H1 (cell line): ENCODE data around the gene RAI2. TPM values are rescaled to one million over a fixed set of nuclear protein-coding genes. Genes with fewer than 3 reads are reported as not detected.
A peak's percentile ranks its signal among the peaks of the same experiment; 100 is the strongest.

Source experiments
- CTCF ChIA-PET: fragments of 300-600 bp; sonication (Branson Sonifier 250); formaldehyde crosslinking; loops from one replicate; lab custom pipeline; 2021; ENCODE audit not compliant: partially characterized antibody; lab: Charles Lee
- POLR2A ChIA-PET: fragments of 300-600 bp; sonication (Branson Sonifier 250); formaldehyde crosslinking; loops from one replicate; lab custom pipeline; 2021; ENCODE audit warnings: inconsistent platforms; ENCODE audit not compliant: partially characterized antibody; lab: Charles Lee
- DNase-seq, 2 experiments: peaks; one replicate each; pipeline versions ENCODE4 v3.0.0 to v3.0.0-alpha.2; 2010 to 2022; ENCODE audit warnings: low spot score in 2 of 2, low read depth in 1 of 2, mixed read lengths in 1 of 2
- FAIRE-seq: peaks from 2 replicates; lab custom pipeline; 2011; peaks lifted over from hg19 to GRCh38; lab: Jason Lieb, UNC
- H2AFZ ChIP-seq: 2 replicates; pipeline ENCODE4 v1.8.1; 2012; ENCODE audit warnings: low read length, inconsistent platforms
- H2AK5ac ChIP-seq: 2 replicates; pipeline ENCODE4 v1.6.1; 2013; ENCODE audit warnings: low read depth, low read length
- H2BK120ac ChIP-seq: replicated peaks from 2 replicates; pipeline ENCODE3; 2013; ENCODE audit warnings: low read depth, low read length, inconsistent platforms
- H2BK12ac ChIP-seq: 2 replicates; pipeline ENCODE4 v1.6.1; 2013; ENCODE audit warnings: low read depth, low read length
- H2BK15ac ChIP-seq: 2 replicates; pipeline ENCODE4 v1.6.1; 2013; ENCODE audit warnings: low read length
- H2BK20ac ChIP-seq: 2 replicates; pipeline ENCODE4 v1.6.1; 2013; ENCODE audit warnings: low read length
- H2BK5ac ChIP-seq: 2 replicates; pipeline ENCODE4 v1.6.1; 2013; ENCODE audit warnings: low read depth, low read length
- H3K14ac ChIP-seq: 2 replicates; pipeline ENCODE4 v1.6.1; 2013; ENCODE audit warnings: inconsistent platforms; ENCODE audit not compliant: insufficient read length
- H3K18ac ChIP-seq: 2 replicates; pipeline ENCODE4 v1.6.1; 2013; ENCODE audit warnings: low read length; ENCODE audit errors: extremely low read depth
- H3K23ac ChIP-seq: 2 replicates; pipeline ENCODE4 v1.6.1; 2013; ENCODE audit warnings: inconsistent platforms; ENCODE audit not compliant: insufficient read length
- H3K23me2 ChIP-seq: 2 replicates; pipeline ENCODE4 v1.6.1; 2013; ENCODE audit warnings: low read depth, low read length
- H3K27ac ChIP-seq: 2 replicates; pipeline ENCODE4 v1.6.1; 2011; ENCODE audit warnings: low read depth, low read length, inconsistent platforms
- H3K27me3 ChIP-seq, 4 experiments: replicated peaks in 1 of 4; 1 replicate in 1 of 4; 2 replicates in 3 of 4; pipeline versions ENCODE4 v1.6.1 to v1.8.1; 2011 to 2013; ENCODE audit warnings: low read length in 3 of 4, mild to moderate bottlenecking in 3 of 4, inconsistent platforms in 2 of 4, mixed read lengths in 2 of 4, moderate library complexity in 1 of 4; ENCODE audit not compliant: control insufficient read depth in 3 of 4, insufficient read depth in 3 of 4; ENCODE audit errors: extremely low read depth in 1 of 4
- H3K36me3 ChIP-seq, 4 experiments: 2 replicates each; pipeline versions ENCODE4 v1.6.1 to v1.8.1; 2011 to 2013; ENCODE audit warnings: mild to moderate bottlenecking in 4 of 4, low read length in 3 of 4, moderate library complexity in 2 of 4, control low read depth in 1 of 4, inconsistent platforms in 1 of 4; ENCODE audit not compliant: insufficient read depth in 4 of 4, control insufficient read depth in 2 of 4
- H3K4ac ChIP-seq: replicated peaks from 2 replicates; pipeline ENCODE3; 2013; ENCODE audit warnings: low read length, low read depth, mixed read lengths, inconsistent platforms; ENCODE audit not compliant: insufficient read length
- H3K4me1 ChIP-seq, 4 experiments: replicated peaks in 1 of 4; 1 replicate in 1 of 4; 2 replicates in 3 of 4; pipeline versions ENCODE4 v1.6.1 to v1.8.1; 2011 to 2013; ENCODE audit warnings: low read length in 3 of 4, inconsistent platforms in 2 of 4, mixed read lengths in 1 of 4; ENCODE audit not compliant: insufficient read depth in 4 of 4, control insufficient read depth in 3 of 4
- H3K4me2 ChIP-seq, 2 experiments: 2 replicates each; pipeline versions ENCODE4 v1.6.1 to v1.8.1; 2011 to 2013; ENCODE audit warnings: low read depth in 2 of 2, low read length in 2 of 2, control low read depth in 1 of 2, inconsistent platforms in 1 of 2, mild to moderate bottlenecking in 1 of 2; ENCODE audit not compliant: insufficient read depth in 1 of 2
- H3K4me3 ChIP-seq, 4 experiments: fragments of 200-600, 300-600 bp in 1 of 4; sonication (generic), shearing (Covaris generic), sonication (Bioruptor Twin) in 1 of 4; 2 replicates each; pipeline versions ENCODE4 v1.5.1 to v1.8.1; 2011 to 2016; ENCODE audit warnings: low read length in 4 of 4, low read depth in 3 of 4, control low read depth in 2 of 4, inconsistent platforms in 2 of 4, mild to moderate bottlenecking in 2 of 4, mixed read lengths in 1 of 4, moderate library complexity in 1 of 4; ENCODE audit not compliant: insufficient read depth in 2 of 4; ENCODE audit errors: extremely low read depth in 1 of 4
- H3K56ac ChIP-seq: replicated peaks from 2 replicates; pipeline ENCODE3; 2013; ENCODE audit warnings: low read depth, mild to moderate bottlenecking, mixed read lengths, low read length, inconsistent platforms; ENCODE audit not compliant: insufficient read length
- H3K79me1 ChIP-seq: 2 replicates; pipeline ENCODE4 v1.6.1; 2013; ENCODE audit warnings: low read depth, low read length, control low read depth
- H3K79me2 ChIP-seq, 2 experiments: 2 replicates each; pipeline versions ENCODE4 v1.6.1 to v1.8.1; 2012 to 2013; ENCODE audit warnings: low read length in 2 of 2, mild to moderate bottlenecking in 2 of 2, inconsistent platforms in 1 of 2; ENCODE audit not compliant: insufficient read depth in 2 of 2, control insufficient read depth in 1 of 2
- H3K9ac ChIP-seq, 4 experiments: replicated peaks in 1 of 4; 1 replicate in 1 of 4; 2 replicates in 3 of 4; pipeline versions ENCODE4 v1.6.1 to v1.8.1; 2011 to 2013; ENCODE audit warnings: low read depth in 3 of 4, low read length in 3 of 4, control low read depth in 2 of 4, mild to moderate bottlenecking in 2 of 4, moderate library complexity in 2 of 4, inconsistent platforms in 1 of 4; ENCODE audit errors: extremely low read depth in 1 of 4
- H3K9me3 ChIP-seq, 2 experiments: 2 replicates each; pipeline versions ENCODE4 v1.6.1 to v1.8.1; 2012 to 2013; ENCODE audit warnings: mild to moderate bottlenecking in 2 of 2, moderate library complexity in 2 of 2, control low read depth in 1 of 2, inconsistent platforms in 1 of 2, low read depth in 1 of 2, low read length in 1 of 2, mixed read lengths in 1 of 2; ENCODE audit not compliant: insufficient read depth in 2 of 2
- H4K20me1 ChIP-seq, 2 experiments: replicated peaks in 1 of 2; 2 replicates each; pipeline versions ENCODE3 to v1.8.1; 2011 to 2013; ENCODE audit warnings: inconsistent platforms in 2 of 2, low read length in 2 of 2, mild to moderate bottlenecking in 1 of 2; ENCODE audit not compliant: insufficient read depth in 2 of 2, control insufficient read depth in 1 of 2
- H4K5ac ChIP-seq: 2 replicates; pipeline ENCODE4 v1.6.1; 2013; ENCODE audit warnings: low read length, low read depth, mixed read lengths, inconsistent platforms; ENCODE audit not compliant: insufficient read length
- H4K8ac ChIP-seq: 2 replicates; pipeline ENCODE4 v1.8.0; 2013; ENCODE audit warnings: mild to moderate bottlenecking, moderate library complexity, low read length, inconsistent platforms; ENCODE audit not compliant: insufficient read depth; ENCODE audit errors: extremely low read depth
- H4K91ac ChIP-seq: replicated peaks from 2 replicates; pipeline ENCODE3; 2013; ENCODE audit warnings: low read length, mixed read lengths, inconsistent platforms; ENCODE audit not compliant: insufficient read length
- BRCA1 ChIP-seq: IDR thresholded peaks from 2 replicates; pipeline ENCODE4 v1.6.1; 2012; ENCODE audit warnings: low read depth, low read length, improper control_type of control experiment
- RAD21 ChIP-seq, 2 experiments: IDR thresholded peaks in 1 of 2; conservative IDR thresholded peaks in 1 of 2; 2 replicates each; pipeline ENCODE4 v1.6.1; 2011; ENCODE audit warnings: low read depth in 2 of 2, low read length in 2 of 2, improper control_type of control experiment in 1 of 2, inconsistent platforms in 1 of 2, mild to moderate bottlenecking in 1 of 2, moderate library complexity in 1 of 2
- WGBS, 2 experiments: shearing (Covaris generic) in 1 of 2; methylation state at CpG; one replicate each; pipeline versions ENCODE4 v1.1.6 to v1.1.7; 2013 to 2015; ENCODE audit warnings: low lambda C conversion rate in 2 of 2, mixed read lengths in 2 of 2, inconsistent platforms in 1 of 2, low coverage in 1 of 2, missing lambda C conversion rate in 1 of 2; ENCODE audit not compliant: insufficient replicate concordance in 2 of 2, insufficient coverage in 1 of 2, insufficient read length in 1 of 2; ENCODE audit errors: extremely low coverage in 1 of 2, missing lambda C conversion rate in 1 of 2; 5-methylcytosine and 5-hydroxymethylcytosine counted together
- polyA plus RNA-seq, 7 experiments: library from polyadenylated mRNA; depleted of rRNA in 3 of 7; stranded (reverse) in 5 of 7; unstranded in 2 of 7; fragments of >200 nt in 5 of 7; fragments of 200-250 nt in 2 of 7; gene quantifications; 1 replicate in 5 of 7; 2 replicates in 1 of 7; 4 replicates in 1 of 7; pipeline versions ENCODE4 v1.2.1 to v1.2.3, GENCODE V29; 2011 to 2013; ENCODE audit warnings: missing spikeins in 2 of 7, mixed read lengths in 2 of 7
- total RNA-seq: library from RNA; stranded (reverse); fragmentation: NEBNext Ultra II Directional; extraction: Animal tissue kit (Norgen Biotek cat#: 25700); gene quantifications from 2 replicates; pipeline ENCODE4 v1.2.1, GENCODE V29; 2021

The RAI2 gene
- total and polyA plus RNA-seq, 2 of the 8 experiments (the other 6 are each of a cell fraction or from before 2014, with no cell fraction given): 0.60 to 2.0 TPM

GRCh38 chrX:17788956-17789562, 72.0 kb downstream of the RAI2 start:
- no peak for FAIRE-seq
- Histone ChIP-seq H3K4me1 (peaks cover 0 to 3% (median 0%) of the 10 kb centered on the region in 4 experiments; a peak in 1 of 7 replicates), H3K27me3 (no peaks in the 10 kb centered on the region), H3K23me2 (no peaks in the 10 kb centered on the region), H3K79me2 (no peaks in the 10 kb centered on the region), H3K56ac (no peak overlapping the region), H4K8ac (no peak overlapping the region), H2BK20ac (no peak overlapping the region), H3K4me3 (no peak overlapping the region), H4K91ac (no peak overlapping the region), H2BK120ac (no peak overlapping the region), H2BK5ac (no peak overlapping the region), H3K4ac (no peak overlapping the region), H3K18ac (no peak overlapping the region), H3K79me1 (no peaks in the 10 kb centered on the region), H4K20me1 (no peaks in the 10 kb centered on the region), H2BK12ac (no peak overlapping the region), H3K27ac (no peak overlapping the region), H2BK15ac (no peak overlapping the region), H2AK5ac (no peak overlapping the region), H3K14ac (no peak overlapping the region), H4K5ac (no peak overlapping the region), H3K9me3 (peaks cover 0 to 3% of the 10 kb centered on the region in 2 experiments; a peak in 1 of 4 replicates), H2AFZ (no peak overlapping the region), H3K9ac (no peak overlapping the region), H3K23ac (no peak overlapping the region), H3K4me2 (no peak overlapping the region), H3K36me3 (no peaks in the 10 kb centered on the region)
- TF ChIP-seq RAD21 (IDR thresholded peaks at IDR 0.05 in 1 of 2, conservative IDR thresholded peaks at IDR 0.05 in 1 of 2; ENCODE audit: low read depth in 2 of 2, low read length in 2 of 2): peak; percentile 23 to 30; a peak in 2 of 4 replicates
- TF ChIP-seq BRCA1: no peak
- 70% methylated on average over 5 of the region's 8 CpGs; no CpG with 5 or more reads in 1 of the 2 experiments for WGBS, 2 experiments
- ChIA-PET CTCF (interaction anchor here (0.9 to 2.4 kb wide), 12 partner anchors 10 to 456 kb away, joined by 3 to 11 read pairs (median 4); no protein-coding TSS in a partner anchor), POLR2A (no interaction called here)
- DNase-seq: no peak
